ENCODE results near the gene BMP8A. TPM values are rescaled to one million over a fixed set of nuclear protein-coding genes. Genes with fewer than 3 reads are reported as not detected.
A peak's percentile ranks its signal among the peaks of the same experiment; 100 is the strongest.

BMP8A gene
- total RNA-seq, 1 donor from 2014 or later, result not detected

DNA sequence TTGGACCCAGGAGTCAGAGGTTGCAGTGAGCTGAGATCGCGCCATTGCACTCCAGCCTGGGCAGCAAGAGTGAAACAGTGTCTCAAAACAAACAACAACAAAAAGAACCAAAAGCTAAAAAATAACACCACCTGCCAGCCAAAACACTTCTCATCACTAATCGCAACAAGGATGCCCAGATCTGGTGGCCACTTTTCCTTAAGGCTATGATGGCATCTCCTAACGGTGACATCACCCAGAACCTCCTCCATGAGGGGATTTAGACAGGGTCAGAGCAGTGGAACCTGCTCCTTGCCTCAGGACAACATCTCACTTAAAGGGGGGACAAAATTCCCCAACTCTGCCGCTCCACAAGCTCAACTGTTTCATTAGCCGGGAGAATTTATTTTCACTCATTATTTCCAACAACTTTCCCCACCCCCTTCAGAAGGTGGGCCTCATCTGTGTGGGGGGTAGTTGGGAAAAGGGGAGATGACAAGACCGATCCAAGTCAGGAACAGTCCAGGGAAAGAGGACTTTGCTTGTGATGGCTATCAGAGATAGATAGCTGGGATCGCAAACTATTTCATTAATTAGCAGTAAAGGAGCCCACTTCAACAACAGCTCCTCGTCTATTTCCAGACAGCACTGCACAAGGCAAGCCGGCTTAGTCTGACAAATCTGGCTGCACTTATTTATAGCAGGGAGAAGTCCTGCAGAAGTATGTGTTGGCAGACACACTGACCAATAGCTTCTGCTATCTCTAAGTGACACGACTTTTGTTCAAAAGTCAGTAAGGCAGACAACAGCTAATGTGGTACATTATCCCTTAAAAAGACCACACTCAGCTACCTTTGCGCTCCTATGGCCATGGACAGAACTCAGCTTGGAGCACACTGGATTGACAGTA lies 82.5 kb downstream of the BMP8A start:
- H3K27me3 Mint-ChIP-seq (ENCODE audit: unreplicated experiment), result no peaks in the 10 kb centered on the region
- H3K4me1 Mint-ChIP-seq (ENCODE audit: unreplicated experiment), result peaks cover 23% of the 10 kb centered on the region
- peaks cover 31% of the 10 kb centered on the region for H3K36me3 Mint-ChIP-seq (ENCODE audit: low read depth, unreplicated experiment)
- DNase-seq (ENCODE audit: low spot score), result no peak
- peak overlapping the region; percentile 96 for H3K4me3 Mint-ChIP-seq (ENCODE audit: unreplicated experiment)
- TF ChIP-seq, protein P1, sequence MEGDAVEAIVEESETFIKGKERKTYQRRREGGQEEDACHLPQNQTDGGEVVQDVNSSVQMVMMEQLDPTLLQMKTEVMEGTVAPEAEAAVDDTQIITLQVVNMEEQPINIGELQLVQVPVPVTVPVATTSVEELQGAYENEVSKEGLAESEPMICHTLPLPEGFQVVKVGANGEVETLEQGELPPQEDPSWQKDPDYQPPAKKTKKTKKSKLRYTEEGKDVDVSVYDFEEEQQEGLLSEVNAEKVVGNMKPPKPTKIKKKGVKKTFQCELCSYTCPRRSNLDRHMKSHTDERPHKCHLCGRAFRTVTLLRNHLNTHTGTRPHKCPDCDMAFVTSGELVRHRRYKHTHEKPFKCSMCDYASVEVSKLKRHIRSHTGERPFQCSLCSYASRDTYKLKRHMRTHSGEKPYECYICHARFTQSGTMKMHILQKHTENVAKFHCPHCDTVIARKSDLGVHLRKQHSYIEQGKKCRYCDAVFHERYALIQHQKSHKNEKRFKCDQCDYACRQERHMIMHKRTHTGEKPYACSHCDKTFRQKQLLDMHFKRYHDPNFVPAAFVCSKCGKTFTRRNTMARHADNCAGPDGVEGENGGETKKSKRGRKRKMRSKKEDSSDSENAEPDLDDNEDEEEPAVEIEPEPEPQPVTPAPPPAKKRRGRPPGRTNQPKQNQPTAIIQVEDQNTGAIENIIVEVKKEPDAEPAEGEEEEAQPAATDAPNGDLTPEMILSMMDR (IDR thresholded peaks at IDR 0.05; ENCODE audit: unreplicated experiment), result no peak
- no peaks in the 10 kb centered on the region for H3K9me3 Mint-ChIP-seq (ENCODE audit: unreplicated experiment)
- no peak overlapping the region for H3K27ac Mint-ChIP-seq (ENCODE audit: unreplicated experiment)

- DNase-seq (ENCODE audit: low spot score), result no peak
- Mint-ChIP-seq H3K4me3 (ENCODE audit: unreplicated experiment) (peak overlapping the region; percentile 96), H3K27ac (ENCODE audit: unreplicated experiment) (peak overlapping the region; percentile 70), H3K4me1 (ENCODE audit: unreplicated experiment) (peaks cover 23% of the 10 kb centered on the region), H3K9me3 (ENCODE audit: unreplicated experiment) (no peaks in the 10 kb centered on the region), H3K36me3 (ENCODE audit: low read depth, unreplicated experiment) (peaks cover 30% of the 10 kb centered on the region), H3K27me3 (ENCODE audit: unreplicated experiment) (no peaks in the 10 kb centered on the region)
- TF ChIP-seq, protein P1 (IDR thresholded peaks at IDR 0.05; ENCODE audit: unreplicated experiment), result no peak
These were observed 83.2 kb downstream of the BMP8A start for GRCh38 chr1:39574646-39575045.

Other genes with a start within 250 kb of the BMP8A start
- 254 TPM for gene PABPC4, start 85.2 kb downstream of the BMP8A start, total RNA-seq (ENCODE audit: unreplicated experiment)
- gene HEYL, start 148.0 kb downstream of the BMP8A start, total RNA-seq (ENCODE audit: unreplicated experiment), result 1.3 TPM
- gene NT5C1A, start 180.5 kb downstream of the BMP8A start, total RNA-seq (ENCODE audit: unreplicated experiment), result not detected
- gene HPCAL4, start 199.8 kb downstream of the BMP8A start, total RNA-seq (ENCODE audit: unreplicated experiment), result not detected
- gene PPIE, start 247.2 kb downstream of the BMP8A start, total RNA-seq (ENCODE audit: unreplicated experiment), result 38.1 TPM

Measured in endothelial cell (in vitro differentiated cells).